HG03439 (cell line): ENCODE results near the gene CAMTA1.

ENCODE experiments used
- ATAC-seq: cut with Tn5 transposase; IDR thresholded peaks from one replicate; pipeline ENCODE4 v1.9.1; 2021; ENCODE audit warnings: mild to moderate bottlenecking, moderate library complexity; ENCODE audit not compliant: unreplicated experiment

CAMTA1 gene

DNA sequence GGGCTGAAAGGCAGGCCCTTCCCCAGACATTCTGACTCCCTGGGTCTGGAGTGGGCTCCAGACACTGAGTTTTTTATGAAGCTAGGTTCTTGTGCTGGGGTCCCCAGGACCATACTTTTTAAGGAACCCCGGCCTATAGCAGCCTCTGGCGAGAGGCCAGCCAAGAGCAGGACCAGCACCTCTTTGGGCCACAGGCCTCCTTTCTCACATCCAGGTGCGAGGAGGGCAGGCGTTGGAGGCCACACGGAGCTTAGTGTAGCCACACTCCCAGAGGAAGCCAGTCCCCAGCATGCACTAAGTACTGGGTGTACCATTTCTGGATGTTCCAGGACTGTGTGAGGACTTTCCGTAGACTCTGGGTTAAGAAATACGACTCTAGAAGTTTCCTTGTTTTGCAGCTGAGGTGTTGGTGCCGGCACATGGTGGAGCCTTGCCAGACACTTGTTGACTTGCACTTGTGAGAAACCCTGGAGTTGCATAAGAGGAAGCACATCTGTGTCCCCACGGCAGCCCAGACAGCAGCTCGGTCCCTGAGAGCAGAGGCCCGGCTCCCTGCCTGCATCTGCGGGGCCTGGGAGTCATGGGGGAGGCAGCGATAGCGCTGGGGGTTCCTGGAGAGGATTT, 863.6 kb downstream of the CAMTA1 start:
- ATAC-seq, result no peak

DNA sequence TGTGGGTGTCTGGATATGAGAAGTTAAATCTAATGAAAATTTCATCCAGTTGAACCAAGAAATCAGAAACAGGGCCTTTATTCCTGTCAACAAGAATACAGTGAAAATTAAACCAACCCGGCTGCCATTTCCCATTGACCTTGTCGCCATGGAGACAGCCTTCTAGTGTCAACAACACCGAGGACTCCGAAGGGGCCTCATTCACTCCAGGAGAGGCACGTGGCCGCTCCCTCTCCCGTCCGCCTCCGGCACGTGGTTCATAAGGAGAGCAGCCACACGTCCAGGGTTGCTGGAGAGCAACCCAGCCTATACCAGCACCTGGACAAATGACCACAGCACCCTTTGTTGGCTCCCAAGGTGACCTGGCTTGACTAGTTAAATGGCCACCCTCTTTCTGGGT, 865.5 kb downstream of the CAMTA1 start:
- ATAC-seq, result no peak

DNA sequence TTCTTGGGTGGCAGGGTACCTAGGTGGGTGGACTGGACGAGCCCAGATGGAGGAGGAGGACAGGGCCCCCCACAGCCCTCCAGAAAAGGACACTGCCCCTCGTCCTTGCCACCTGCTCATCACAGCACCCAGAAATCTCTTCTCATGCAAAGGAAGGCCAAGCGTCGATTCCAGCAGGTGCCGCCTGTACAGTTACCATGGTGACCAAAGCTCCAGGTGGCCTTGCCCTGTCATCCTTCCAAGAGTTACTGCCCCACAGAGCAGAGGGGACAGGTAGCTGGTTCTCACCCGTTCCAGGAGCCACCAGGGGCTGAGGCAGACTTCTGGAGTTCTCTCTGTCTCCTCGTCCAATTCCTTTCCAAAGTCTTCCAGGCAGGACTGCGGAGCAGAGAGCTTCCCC, 865.9 kb downstream of the CAMTA1 start:
- no peak for ATAC-seq

DNA sequence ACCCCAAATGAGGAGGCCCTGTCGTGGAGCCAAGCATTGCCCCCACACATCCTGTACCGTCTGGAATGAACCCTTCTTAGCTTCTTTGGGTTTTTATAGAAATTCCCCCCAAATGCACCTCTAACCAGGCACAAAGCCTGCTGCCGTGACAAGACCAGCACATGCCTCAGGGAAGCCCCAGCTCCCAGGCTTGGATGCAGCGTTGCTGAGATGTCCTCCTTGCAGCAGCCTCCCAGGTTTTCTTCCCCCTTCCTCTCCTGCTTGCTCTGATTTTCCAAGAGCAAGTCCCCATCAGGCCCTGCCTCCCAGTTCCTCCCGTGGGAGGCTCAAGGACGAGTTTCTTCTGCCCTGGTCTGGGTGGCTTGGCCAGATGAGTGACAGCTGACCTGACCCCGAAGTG, 866.8 kb downstream of the CAMTA1 start:
- no peak for ATAC-seq

DNA sequence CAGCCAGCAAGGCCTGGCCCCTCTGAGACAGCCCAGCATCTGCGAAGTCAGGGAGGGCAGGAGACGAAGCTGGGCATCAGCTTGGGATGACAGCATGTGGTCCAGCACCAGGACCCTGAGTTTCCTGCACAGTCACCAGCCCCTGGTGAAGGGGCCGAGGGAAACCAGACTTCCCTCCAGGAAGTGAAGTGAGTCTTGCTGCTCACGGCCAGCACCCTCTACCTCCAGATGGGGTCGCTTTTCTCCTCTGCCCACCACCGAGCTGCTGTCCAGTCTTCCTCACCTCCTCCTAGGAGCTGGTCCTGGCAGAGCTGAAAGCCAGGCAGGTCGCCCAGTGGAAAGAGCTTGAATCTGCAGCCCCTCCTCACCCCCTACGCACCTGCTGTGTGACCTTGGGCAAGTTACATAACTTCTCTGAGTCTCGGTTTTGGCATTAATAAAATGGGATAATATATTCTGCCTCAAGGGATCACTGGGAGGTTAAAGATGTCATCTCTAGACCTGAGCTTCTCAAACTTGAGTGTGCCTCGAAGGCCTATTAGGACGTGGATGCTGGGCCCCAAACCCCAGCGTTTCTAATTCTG, 867.4 kb downstream of the CAMTA1 start:
- no peak for ATAC-seq

DNA sequence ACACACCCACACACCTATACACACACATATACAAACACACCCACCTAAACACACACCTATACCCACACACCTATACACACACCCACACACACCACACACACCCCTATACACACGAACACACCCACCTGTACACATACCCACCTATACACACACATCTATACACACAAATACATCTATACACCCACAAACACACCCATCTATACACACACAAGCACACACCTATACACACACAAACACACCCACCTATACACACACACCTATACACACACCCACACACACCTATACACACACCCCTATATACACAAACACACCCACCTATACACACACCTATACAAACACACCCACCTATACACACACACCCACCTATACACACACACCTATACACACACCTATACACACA, 869.5 kb downstream of the CAMTA1 start:
- no peak for ATAC-seq

DNA sequence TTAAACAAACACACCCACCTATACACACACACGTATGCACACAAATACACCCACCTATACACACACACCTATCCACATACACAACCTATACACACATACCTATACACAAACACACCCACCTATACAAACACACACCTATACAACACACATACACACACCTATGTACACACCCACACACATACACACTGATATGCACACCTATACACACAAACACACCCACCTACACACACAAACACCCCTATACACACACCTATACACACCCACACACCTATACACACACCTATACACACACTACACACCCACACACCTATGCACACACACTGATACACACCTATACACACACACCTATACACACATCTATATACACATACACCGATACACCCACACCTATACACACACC, 870.1 kb downstream of the CAMTA1 start:
- no peak for ATAC-seq

DNA sequence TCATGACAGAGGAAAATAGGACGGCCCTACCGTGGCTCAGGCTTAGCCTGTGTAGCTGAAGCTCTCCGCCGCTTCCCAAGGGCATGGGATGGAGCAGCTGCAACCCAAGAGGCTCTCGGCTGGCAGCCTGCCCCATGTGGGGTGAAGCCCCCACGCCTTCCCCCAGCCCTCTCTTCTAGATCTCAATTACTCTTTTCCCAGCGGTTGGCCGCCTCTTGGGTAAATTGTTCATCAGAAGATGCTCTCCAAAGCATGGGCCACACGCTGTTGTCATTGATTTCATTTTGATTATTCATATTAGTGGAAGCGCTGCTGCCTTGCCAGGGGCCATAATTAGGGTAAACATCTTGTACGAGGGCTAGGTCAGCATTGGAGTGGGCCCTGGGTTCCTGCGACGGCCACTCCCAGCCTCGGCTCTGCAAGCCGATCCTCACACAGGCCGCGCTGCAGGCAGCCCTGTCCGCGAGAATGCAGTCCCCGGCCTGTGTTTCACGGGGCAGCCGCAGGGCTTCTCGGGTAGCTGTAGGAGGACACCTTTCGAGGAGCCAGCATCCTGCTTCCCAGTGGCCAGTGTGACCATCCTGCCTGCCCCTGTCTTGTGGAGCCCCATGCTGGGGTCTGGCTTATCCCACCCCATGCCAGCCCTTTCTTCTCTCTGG, 871.4 kb downstream of the CAMTA1 start:
- ATAC-seq, result no peak

DNA sequence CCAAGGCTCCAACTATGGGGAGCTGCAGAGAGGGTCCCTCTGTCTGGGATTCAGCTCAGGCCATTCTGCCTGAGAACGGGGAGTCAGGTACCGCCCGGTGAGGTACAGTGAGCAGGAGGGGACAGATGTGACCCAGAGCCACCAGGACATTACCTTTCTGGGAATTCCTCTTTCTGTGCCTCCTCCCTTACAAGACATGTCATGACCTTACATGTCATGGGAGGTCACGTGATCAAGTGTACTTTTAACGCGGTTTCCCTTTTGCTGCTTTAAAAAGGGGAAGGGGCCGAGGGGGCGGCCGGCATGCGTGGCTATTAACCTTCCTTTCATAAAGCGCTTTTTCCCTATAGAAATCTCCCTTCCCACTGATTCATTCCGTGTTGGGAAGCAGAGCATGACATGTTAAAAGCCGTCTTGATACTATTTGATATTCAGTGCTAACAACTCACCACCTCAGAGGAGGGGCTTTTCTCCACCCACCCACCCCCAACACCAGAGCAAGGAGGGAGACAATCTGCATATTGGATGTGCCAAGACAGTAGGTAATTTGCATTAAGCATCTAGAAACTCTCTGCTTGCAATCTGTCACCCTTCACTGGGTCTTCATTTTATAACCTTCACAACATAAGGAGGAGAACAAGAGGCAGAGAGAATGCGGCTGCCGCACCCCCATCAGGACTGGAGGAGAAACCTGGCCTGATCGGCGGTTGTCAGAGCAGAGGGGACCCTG, 872.2 kb downstream of the CAMTA1 start:
- ATAC-seq, result no peak

DNA sequence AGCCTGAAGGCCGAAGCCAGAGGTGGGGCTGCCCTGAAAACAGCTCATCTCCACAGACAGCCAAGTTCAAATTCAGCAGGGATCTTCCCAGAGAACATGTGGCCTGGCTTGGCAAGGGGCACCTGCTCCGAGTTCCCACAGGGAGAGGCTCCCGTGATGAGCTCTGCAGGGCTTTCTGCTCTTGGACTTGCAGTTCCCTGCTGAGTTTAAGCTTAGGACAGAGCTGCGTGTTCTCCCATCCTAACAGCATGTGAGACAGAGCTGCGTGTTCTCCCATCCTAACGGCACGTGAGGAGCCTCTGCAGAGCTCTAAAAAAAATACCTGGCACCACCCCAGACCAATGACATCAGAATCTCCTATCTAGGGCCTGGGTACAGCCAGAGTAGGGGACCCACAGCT, 872.8 kb downstream of the CAMTA1 start:
- no peak for ATAC-seq

DNA sequence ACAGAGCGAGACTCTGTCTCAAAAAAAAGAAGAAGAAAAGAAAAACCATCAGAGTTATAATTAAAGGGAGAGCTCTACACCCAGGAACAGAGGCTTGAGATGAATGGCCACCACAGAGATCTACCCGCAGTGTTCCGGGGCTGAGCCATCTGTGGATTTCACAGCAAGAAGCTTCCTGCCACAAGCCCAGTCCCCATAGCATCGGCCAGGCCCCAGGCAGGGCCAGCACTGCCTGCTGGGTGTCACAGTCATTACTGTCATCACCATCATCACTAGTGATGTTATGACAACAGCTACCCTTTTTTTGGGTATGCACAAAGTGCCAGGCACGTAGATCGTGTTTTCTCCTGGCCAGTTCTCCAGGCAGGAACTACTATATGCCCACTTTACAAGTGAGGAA, 874.3 kb downstream of the CAMTA1 start:
- ATAC-seq, result no peak

DNA sequence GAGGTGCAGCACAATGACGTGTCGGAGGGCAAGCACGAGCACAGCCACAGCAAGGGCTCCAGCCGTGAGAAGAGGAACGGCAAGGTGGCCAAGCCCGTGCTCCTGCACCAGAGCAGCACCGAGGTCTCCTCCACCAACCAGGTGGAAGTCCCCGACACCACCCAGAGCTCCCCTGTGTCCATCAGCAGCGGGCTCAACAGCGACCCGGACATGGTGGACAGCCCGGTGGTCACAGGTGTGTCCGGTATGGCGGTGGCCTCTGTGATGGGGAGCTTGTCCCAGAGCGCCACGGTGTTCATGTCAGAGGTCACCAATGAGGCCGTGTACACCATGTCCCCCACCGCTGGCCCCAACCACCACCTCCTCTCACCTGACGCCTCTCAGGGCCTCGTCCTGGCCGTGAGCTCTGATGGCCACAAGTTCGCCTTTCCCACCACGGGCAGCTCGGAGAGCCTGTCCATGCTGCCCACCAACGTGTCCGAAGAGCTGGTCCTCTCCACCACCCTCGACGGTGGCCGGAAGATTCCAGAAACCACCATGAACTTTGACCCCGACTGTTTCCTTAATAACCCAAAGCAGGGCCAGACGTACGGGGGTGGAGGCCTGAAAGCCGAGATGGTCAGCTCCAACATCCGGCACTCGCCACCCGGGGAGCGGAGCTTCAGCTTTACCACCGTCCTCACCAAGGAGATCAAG, 878.3 kb downstream of the CAMTA1 start:
- ATAC-seq, result no peak

DNA sequence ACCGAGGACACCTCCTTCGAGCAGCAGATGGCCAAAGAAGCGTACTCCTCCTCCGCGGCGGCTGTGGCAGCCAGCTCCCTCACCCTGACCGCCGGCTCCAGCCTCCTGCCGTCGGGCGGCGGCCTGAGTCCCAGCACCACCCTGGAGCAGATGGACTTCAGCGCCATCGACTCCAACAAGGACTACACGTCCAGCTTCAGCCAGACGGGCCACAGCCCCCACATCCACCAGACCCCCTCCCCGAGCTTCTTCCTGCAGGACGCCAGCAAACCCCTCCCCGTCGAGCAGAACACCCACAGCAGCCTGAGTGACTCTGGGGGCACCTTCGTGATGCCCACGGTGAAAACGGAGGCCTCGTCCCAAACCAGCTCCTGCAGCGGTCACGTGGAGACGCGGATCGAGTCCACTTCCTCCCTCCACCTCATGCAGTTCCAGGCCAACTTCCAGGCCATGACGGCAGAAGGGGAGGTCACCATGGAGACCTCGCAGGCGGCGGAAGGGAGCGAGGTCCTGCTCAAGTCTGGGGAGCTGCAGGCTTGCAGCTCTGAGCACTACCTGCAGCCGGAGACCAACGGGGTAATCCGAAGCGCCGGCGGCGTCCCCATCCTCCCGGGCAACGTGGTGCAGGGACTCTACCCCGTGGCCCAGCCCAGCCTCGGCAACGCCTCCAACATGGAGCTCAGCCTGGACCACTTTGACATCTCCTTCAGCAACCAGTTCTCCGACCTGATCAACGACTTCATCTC, 879.1 kb downstream of the CAMTA1 start:
- ATAC-seq, result no peak

DNA sequence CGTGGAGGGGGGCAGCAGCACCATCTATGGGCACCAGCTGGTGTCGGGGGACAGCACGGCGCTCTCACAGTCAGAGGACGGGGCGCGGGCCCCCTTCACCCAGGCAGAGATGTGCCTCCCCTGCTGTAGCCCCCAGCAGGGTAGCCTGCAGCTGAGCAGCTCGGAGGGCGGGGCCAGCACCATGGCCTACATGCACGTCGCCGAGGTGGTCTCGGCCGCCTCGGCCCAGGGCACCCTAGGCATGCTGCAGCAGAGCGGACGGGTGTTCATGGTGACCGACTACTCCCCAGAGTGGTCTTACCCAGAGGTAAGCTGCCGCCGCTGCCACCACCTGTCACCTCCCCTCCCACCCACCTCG, 879.6 kb downstream of the CAMTA1 start:
- ATAC-seq, result no peak

DNA sequence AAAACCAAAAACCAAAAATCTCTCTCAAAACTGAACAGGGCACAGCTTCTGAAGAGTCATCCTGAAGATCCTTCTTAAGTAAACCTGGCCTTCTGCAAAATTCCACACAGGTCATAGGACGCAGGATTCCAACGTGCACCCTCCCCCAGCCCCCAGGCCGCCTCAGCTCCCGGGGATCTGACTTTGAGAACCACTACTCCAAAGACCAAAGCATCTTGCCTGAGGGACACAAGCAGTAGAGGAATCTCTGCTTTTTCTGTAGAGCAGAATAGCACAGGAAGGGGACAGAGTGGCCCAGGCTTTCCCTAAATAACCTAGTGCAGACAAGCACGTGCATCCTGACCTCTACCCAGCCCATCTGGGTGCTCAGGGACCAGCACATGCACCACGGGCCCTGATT, 881.0 kb downstream of the CAMTA1 start:
- no peak for ATAC-seq

DNA sequence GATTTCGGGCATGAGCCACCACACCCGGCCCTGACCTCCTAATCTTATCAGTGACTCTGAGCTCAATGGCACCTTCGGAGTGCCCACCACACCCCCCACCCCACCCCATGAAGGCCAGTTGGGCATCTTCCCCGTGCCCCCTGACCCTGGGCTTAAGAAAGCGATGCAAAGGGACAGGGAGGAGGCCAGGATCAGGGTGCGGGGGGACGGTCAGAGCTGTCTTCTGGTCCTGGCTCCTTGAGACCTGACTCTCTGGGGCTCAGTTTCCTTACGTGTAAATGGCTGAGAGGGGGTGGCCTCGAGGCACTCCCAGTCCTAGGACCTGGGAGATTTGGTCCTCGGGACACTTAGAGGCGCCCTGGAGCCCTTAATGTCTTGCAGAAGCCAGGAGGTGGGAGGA, 881.9 kb downstream of the CAMTA1 start:
- ATAC-seq, result no peak

DNA sequence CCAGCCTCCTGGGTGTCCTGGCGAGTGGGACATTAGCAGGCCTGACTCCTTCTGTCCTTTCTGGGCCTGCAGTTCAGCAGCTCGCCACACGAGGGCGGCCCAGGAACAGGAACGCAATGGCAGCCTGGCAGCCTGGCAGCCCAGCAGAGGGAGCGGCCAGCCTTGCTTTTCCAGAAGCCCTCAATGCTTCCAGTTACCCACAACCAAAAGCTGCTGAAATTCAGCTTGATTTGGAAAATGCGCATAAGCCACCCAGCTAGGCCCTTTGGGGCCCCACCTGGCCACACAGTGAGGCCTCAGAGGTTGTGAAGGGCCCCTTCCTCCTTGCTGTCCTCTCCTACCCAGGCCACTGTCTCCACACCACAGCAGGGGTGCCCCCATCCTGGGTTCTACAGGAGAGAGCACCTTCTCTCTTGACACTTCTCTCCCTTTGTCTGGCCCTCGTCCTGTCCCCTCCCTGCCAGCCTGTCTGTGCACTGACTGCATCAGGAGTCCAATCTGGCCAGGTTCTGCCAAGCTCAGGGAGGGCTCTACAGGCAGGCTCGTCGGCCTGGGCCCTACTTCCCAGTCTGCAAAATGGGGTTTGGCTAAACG, 882.5 kb downstream of the CAMTA1 start:
- ATAC-seq, result no peak

DNA sequence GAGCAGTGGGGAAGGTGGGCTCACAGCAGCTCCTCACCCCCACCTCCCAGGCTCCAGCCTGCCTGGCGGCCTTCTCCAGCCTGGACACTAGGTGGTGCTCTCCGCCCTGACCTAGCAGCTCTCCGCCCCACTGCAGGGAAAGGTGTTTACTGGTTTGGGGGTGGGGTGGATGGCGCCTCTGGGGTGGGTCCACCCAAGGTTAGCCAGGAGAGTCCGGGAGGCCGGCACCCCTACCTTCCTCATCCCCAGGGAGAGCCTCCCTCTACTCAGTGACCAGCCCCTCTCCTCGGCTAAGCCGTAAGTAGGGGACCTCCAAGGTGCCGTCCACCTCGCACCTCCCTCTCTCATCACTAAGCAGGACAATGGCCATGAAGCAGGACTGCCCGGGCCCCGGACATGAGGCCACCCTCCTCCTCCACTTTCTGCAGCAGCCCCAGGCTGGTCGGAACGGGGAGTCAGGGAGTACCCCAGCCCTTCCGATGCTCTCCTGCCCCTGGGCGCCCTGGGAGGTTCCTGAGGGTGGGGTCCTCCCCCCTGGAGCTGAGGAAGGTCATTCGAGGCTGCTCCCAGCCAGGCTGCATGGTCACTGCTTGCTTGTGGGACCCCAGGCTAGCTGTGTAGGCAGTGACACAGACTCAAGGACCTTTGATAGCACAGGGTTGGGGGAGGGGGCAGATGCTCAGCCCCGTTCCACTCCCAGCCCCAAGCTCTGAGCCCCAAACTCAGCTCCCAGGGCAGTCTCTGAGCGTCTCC, 884.5 kb downstream of the CAMTA1 start:
- ATAC-seq, result no peak

DNA sequence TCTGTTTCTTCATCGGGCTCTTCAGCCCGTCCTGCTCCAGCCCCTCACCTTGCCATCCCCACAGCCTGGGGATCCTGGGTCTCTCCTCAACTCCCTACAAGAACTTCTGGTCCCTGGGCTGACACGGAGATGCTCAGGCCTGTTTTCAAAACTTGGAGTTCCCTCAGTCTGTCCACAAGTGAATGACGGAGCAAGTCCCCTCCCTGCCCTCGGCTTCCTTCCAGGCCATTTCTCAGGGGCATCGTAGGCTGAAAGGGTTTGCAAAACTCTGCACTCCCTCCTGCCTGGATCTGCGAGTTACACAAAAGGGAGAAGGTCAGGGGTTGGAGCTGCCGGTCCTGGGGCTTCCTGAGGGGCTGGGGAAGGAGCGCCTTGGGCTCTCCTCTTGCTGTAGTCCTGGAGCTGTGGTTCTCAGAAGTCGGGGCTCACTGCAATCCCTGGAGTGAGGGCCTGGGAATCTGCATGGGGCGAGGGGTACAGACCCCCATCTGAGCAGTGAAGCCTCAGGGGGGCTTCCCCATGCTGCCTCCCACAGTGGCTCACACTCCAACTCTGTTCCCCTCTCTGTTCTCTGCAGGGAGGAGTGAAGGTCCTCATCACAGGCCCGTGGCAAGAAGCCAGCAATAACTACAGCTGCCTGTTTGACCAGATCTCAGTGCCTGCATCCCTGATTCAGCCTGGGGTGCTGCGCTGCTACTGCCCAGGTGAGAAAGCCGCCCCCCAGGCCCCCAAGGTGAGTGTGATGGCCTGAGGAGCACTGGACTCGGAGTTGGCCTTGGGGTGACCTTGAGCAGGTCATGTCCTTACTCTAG, 885.3 kb downstream of the CAMTA1 start:
- ATAC-seq, result no peak
